Stimulated activated CD4-positive, alpha-beta T cell treated with anti-CD3 and anti-CD28 coated beads, TNF-alpha, amount 100 ng/mL, for 4 hours (primary cell): ENCODE measurements around the gene TOX3.

ENCODE experiments used
- DNase-seq, 3 experiments: peaks; one replicate each; pipeline ENCODE4 v3.0.0-alpha.2; 2020; ENCODE audit warnings: low read depth in 3 of 3

Gene TOX3

GRCh38 chr16:52451971-52452421, 94.9 kb downstream of the TOX3 start:
- no peak for DNase-seq

DNA sequence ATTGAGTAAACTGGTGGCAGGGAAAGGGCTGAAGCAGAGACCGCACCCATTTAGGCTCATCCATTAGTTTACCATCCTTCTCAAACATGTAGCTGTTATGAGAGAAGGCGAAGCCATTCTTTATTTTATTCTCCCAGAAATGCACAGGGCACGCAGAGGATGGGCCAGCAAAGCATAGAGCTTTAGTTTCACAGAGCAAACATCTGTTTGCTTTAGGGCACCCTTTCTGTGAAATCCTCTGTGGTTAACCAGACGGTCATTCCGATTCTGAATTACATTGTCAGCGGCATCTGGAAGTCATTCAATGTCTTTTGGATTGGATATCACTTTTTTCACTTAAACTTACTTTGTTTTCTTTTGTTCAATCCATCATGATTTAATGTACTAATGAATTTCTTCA, 96.0 kb downstream of the TOX3 start:
- no peak for DNase-seq

DNA sequence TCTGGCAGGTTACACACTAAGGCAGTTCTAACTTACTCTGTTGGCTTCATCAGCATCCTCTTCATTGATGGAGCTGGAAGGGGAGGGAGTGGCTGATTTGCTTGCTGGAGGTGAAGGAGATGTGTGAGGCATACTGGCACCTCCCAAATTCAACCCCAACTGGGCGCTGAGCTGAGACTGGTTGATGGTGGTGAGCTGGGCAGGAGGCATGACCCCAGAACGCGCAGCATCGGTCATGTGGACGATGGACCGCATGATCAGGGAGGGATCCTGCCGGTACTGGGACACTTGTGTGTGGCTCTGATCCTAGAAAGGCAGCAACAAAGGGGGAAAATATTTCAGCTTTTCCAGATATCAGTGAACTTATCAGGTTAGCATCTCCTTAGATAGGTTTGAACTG, 96.7 kb downstream of the TOX3 start:
- no peak for DNase-seq

DNA sequence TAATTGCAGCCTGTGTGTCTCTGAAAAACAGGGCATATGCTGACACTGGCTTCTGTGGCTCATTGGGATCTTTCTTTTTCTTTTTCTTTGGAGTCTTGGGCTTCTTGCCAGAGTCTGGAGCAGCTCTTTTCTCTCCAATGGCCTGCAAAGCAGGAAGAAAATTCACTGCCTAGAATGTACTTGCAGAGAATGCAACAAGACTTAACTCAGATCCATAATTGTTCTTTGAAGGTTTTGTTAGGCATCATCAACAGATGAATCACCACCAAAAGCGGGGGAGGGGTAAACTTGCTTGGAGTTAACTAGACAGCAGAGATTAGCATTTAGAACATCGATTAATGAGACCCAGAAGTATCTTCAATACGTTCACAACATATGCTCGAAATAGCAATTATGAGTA, 100.9 kb downstream of the TOX3 start:
- DNase-seq, result no peak

DNA sequence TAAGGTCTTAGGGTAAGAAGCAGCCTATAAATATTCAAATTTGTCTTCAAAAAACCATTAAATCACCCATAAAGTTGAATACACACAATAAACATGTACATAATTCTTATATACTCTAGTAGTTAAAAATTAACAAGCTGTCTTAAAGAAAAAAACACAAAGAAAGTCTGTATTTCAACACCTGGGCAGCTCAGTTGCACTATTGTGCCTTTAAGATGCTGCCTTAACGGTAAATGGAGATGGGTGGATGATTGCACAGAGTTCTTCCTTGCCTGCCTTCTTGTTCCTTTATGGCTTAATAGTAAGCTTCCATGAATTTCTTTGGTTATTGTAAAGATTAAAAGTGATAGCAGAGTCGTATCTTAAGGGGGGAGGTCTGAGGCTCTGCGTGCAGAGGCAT, 105.1 kb downstream of the TOX3 start:
- DNase-seq, result no peak

DNA sequence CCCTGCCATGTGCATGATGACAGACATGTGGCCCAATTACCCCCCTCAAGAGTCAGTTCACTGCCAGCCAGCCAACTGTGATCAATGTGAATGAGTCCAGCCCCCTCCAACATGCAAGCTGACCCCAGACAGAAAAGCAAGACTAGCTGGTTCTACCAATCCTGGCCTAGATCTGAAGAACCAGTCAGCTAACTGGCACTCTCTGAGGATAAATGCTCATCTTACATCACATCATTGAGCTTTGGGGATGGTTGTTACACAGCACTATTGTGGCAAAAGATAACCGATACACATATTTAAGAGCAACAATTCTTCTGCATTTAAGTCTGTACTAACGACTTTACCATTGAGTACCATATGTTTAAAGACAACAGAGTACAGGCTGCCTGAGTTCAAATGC, 106.7 kb downstream of the TOX3 start:
- no peak for DNase-seq

GRCh38 chr16:52439750-52440149, 107.2 kb downstream of the TOX3 start:
- DNase-seq, result no peak

DNA sequence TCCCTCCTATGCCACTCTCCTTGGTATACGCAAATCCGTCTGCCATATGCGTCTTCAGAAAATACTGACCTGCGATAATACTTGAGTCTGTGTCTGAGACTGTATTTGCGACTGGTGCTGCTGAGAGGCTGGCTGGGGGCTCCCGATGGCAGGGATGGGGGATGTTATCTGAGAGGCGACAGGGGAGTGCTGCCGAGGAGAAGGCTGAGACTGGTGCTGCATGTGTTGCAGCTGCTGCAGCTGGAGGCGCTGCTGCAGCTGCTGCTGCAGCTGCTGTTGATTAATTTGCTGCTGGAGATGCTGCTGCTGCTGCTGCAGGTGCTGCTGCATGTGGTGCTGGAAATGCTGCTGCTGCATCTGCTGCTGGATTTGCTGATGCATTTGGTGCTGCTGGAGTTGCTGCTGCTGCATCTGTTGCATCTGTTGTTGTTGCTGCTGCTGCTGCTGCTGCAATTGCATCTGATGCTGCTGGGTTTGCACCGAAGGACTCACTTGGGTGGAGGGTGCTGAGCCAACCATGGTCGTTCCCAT, 107.7 kb downstream of the TOX3 start:
- no peak for DNase-seq

DNA sequence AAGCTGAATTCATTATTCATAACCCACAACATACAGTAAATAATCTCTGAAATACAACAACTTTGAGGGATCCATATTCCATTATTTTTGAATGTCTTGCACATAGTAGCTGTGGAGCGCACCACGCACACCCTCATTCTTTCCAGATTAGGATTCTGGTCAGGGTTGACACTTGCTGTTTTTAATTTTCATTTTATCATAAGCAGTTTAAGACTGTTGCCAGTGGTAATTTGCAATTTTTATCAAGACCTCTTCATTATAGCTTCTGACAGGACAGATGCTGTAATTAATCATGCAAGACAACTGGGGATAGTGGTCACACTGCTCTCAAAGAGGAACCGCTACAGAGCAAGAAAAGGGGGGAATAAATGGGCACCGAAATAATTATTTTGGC, 109.7 kb downstream of the TOX3 start:
- DNase-seq, result no peak

GRCh38 chr16:52436339-52437276, 110.3 kb downstream of the TOX3 start:
- DNase-seq, result no peak

DNA sequence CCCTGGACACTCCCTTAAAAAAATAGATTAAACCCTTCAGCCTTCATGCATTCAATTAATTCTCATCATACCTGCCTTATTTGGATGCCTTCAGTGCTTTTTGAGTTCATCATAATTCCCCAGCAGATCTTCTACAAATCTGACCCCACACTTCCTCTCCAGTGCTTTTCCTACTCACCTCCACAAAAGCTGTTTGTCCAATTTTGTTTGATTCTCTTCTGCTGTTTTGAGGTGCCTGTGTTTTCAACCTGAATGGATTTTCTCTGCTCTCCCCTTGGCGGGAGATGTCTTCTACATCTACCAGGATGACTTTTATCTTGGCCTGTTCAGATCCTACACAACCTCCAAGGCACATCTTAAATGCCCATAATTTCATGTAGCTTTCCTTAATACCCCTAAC, 112.7 kb downstream of the TOX3 start:
- no peak for DNase-seq

DNA sequence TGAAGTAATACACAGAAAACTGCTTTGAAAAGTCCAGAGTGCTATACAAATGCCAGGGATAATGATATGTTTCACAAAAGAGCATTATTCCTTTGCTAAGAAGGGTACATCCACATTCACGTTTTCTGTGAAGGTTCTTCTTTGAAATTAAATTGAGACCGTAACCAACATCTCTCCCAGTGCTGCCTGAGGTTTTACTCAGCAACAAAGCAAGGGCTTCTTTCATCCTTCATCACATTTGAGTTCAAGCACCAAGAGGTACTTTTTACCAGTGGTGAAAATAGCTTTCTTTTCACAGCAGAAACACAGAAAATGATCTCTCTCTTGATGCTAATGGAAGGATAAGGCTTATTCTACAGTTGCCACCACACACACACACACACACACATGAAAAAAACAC, 113.3 kb downstream of the TOX3 start:
- DNase-seq, result no peak

- no peak for DNase-seq
Observed at GRCh38 chr16:52424591-52424990, 122.4 kb downstream of the TOX3 start.

- no peak for DNase-seq
Observed at GRCh38 chr16:52422307-52422706, 124.6 kb downstream of the TOX3 start.

- no peak for DNase-seq
Observed at GRCh38 chr16:52418201-52418600, 128.7 kb downstream of the TOX3 start.

- DNase-seq, result no peak
Observed at GRCh38 chr16:52416888-52417287, 130.1 kb downstream of the TOX3 start.

GRCh38 chr16:52411011-52411410, 135.9 kb downstream of the TOX3 start:
- no peak for DNase-seq

GRCh38 chr16:52408191-52408845, 138.6 kb downstream of the TOX3 start:
- DNase-seq, result no peak

GRCh38 chr16:52407778-52408177, 139.2 kb downstream of the TOX3 start:
- no peak for DNase-seq

GRCh38 chr16:52405441-52405840, 141.5 kb downstream of the TOX3 start:
- DNase-seq, result no peak

GRCh38 chr16:52404546-52404945, 142.4 kb downstream of the TOX3 start:
- DNase-seq, result no peak

DNA sequence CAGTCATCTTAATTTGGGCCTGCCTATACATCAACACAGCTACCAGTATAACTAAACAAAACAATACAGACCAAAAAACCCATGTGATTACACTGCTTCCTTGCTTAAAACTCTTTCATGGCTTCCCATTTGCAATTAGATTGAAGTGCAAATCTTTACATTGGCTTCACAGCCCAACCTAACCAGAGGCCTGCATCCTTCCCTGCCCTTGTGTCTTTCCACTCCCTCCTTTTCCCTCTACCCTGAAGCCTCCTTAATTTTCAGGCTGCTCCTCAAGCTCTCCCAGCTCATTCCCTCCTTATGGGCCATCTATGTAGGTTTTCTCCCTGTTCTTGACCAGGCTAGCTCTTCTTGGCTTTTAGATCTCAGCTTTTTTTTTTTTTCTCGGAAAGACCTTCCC, 147.8 kb downstream of the TOX3 start:
- DNase-seq, result no peak

- DNase-seq, result no peak
Observed at GRCh38 chr16:52398491-52398960, 148.4 kb downstream of the TOX3 start.
